Activated naive CD8-positive, alpha-beta T cell (primary cell): ENCODE data around the gene SLC9A9.
A peak's percentile ranks its signal among the peaks of the same experiment; 100 is the strongest.

Experiments used
- H3K27ac Mint-ChIP-seq: one replicate; pipeline ENCODE4 v1.8.0; 2021; ENCODE audit warnings: mixed read lengths
- H3K27me3 Mint-ChIP-seq: one replicate; pipeline ENCODE4 v1.8.0; 2021; ENCODE audit warnings: mixed read lengths
- H3K36me3 Mint-ChIP-seq: one replicate; pipeline ENCODE4 v1.8.0; 2021; ENCODE audit warnings: mixed read lengths
- H3K4me1 Mint-ChIP-seq: one replicate; pipeline ENCODE4 v1.8.0; 2021; ENCODE audit warnings: low read depth, mixed read lengths
- H3K4me3 Mint-ChIP-seq: one replicate; pipeline ENCODE4 v1.8.0; 2021; ENCODE audit warnings: mild to moderate bottlenecking, mixed read lengths
- H3K9me3 Mint-ChIP-seq: one replicate; pipeline ENCODE4 v1.8.0; 2021; ENCODE audit warnings: low read depth, mixed read lengths

The SLC9A9 gene

GRCh38 chr3:143830063-143830462 is 18.2 kb downstream of the SLC9A9 start:
- Mint-ChIP-seq H3K36me3 (peaks cover 10% of the 10 kb centered on the region), H3K27me3 (no peaks in the 10 kb centered on the region), H3K9me3 (peaks cover 3% of the 10 kb centered on the region), H3K27ac (no peak overlapping the region), H3K4me1 (peaks cover 27% of the 10 kb centered on the region), H3K4me3 (no peak overlapping the region)

- peaks cover 29% of the 10 kb centered on the region for H3K4me1 Mint-ChIP-seq
- H3K27ac Mint-ChIP-seq, result no peak overlapping the region
- no peak overlapping the region for H3K4me3 Mint-ChIP-seq
- H3K9me3 Mint-ChIP-seq, result peaks cover 3% of the 10 kb centered on the region
- peaks cover 12% of the 10 kb centered on the region for H3K36me3 Mint-ChIP-seq
- no peaks in the 10 kb centered on the region for H3K27me3 Mint-ChIP-seq
These were observed 20.8 kb downstream of the SLC9A9 start for GRCh38 chr3:143827425-143827824.

- Mint-ChIP-seq H3K27ac (peak overlapping the region; percentile 35), H3K4me3 (no peak overlapping the region), H3K27me3 (no peaks in the 10 kb centered on the region), H3K4me1 (peaks cover 28% of the 10 kb centered on the region), H3K9me3 (peaks cover 3% of the 10 kb centered on the region), H3K36me3 (peaks cover 13% of the 10 kb centered on the region)
These were observed 22.0 kb downstream of the SLC9A9 start for GRCh38 chr3:143826296-143826695.

- Mint-ChIP-seq H3K4me1 (peaks cover 24% of the 10 kb centered on the region), H3K27ac (peak overlapping the region; percentile 75), H3K27me3 (no peaks in the 10 kb centered on the region), H3K4me3 (peak overlapping the region; percentile 8), H3K36me3 (peaks cover 14% of the 10 kb centered on the region), H3K9me3 (peaks cover 3% of the 10 kb centered on the region)
These were observed 22.8 kb downstream of the SLC9A9 start for GRCh38 chr3:143825513-143825912.

GRCh38 chr3:143824735-143825385 is 23.4 kb downstream of the SLC9A9 start:
- peaks cover 24% of the 10 kb centered on the region for H3K4me1 Mint-ChIP-seq

GRCh38 chr3:143822798-143823197 is 25.5 kb downstream of the SLC9A9 start:
- Mint-ChIP-seq H3K27me3 (no peaks in the 10 kb centered on the region), H3K4me1 (peaks cover 24% of the 10 kb centered on the region), H3K27ac (no peak overlapping the region), H3K9me3 (peaks cover 3% of the 10 kb centered on the region), H3K36me3 (peaks cover 14% of the 10 kb centered on the region), H3K4me3 (no peak overlapping the region)

More at GRCh38 chr3:143824735-143825385, 23.4 kb downstream of the SLC9A9 start:
- peak overlapping the region; percentile 25 for H3K27ac Mint-ChIP-seq
- no peaks in the 10 kb centered on the region for H3K27me3 Mint-ChIP-seq
- H3K4me3 Mint-ChIP-seq, result no peak overlapping the region
- H3K36me3 Mint-ChIP-seq, result peaks cover 19% of the 10 kb centered on the region
- peaks cover 3% of the 10 kb centered on the region for H3K9me3 Mint-ChIP-seq

DNA sequence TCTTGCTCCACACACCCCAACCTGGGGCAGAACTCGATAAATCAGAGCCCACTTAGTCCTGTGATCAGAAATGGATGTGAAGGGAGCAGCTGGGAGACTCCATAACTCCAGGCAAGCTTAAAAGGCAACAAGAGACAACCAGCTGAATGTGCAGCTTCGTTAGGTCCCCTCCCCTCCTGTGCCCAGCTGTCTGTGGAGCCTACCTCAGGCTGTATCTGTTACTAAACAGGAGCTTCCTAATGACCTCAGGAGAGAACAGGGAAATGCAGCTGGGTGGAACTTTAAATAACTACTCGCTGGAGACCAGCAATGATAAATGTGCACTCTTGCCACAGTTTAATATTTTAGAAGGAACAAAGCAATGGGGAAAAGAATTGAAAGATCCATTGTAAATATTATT is 25.9 kb downstream of the SLC9A9 start:
- Mint-ChIP-seq H3K4me3 (no peak overlapping the region), H3K36me3 (peaks cover 16% of the 10 kb centered on the region), H3K27me3 (no peaks in the 10 kb centered on the region), H3K4me1 (peaks cover 24% of the 10 kb centered on the region), H3K9me3 (peaks cover 3% of the 10 kb centered on the region), H3K27ac (no peak overlapping the region)

DNA sequence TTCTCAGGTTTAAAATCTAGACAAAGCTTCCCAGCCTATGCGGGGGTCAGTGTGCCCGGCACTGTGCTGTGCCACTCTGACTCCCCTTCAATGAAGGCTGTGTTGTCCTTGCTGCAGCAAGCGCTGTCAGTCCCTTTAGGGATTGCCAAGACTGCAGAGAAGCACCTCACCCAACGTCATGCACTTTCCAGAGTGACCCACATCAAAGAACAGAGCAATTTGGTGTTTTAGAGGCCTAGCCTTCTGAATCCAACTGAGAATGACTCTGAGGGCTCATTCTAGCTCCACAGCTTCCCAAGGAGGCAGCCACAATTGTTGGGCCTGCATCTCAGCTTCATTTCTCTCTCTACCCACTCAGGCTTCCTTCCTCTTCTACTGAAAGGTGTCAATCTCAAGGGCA is 26.4 kb downstream of the SLC9A9 start:
- peaks cover 16% of the 10 kb centered on the region for H3K36me3 Mint-ChIP-seq
- no peaks in the 10 kb centered on the region for H3K27me3 Mint-ChIP-seq
- H3K4me1 Mint-ChIP-seq, result peaks cover 24% of the 10 kb centered on the region
- H3K9me3 Mint-ChIP-seq, result peaks cover 3% of the 10 kb centered on the region
- no peak overlapping the region for H3K27ac Mint-ChIP-seq
- no peak overlapping the region for H3K4me3 Mint-ChIP-seq

DNA sequence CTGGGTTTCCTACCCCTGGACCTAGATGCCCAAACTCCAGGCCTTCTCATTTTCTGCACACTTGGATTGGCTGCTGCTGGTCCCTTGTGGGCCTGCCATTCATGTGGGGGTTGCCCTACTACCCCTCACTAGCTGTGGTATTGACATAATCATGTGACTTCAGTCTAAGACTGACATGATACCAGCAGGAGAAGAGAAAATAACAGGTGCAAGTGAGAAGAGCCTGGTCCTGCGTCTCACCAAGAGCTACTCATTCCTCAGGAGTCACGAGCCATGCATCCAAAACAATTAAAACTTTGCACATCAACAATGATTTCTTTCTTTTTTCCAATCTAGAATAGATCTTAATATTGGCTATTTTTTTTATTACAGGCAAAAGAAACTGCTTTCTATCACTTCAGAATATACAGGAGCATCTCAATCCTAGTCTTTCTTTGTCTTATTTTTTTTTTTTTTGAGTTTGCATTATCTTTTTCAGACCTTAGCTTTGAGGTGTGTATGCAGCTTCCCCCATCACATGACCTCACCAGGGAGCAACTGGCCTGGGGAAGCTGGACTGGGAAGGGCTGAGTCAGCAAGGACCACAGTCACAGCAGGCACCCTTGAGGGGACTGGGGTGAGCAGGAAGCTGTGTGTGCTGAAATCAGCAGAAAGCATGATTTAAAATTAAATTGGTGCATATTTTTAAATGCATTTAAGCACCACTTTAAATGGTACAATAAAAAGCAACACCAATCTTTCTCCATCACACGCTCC is 27.6 kb downstream of the SLC9A9 start:
- peaks cover 18% of the 10 kb centered on the region for H3K36me3 Mint-ChIP-seq
- H3K27me3 Mint-ChIP-seq, result no peaks in the 10 kb centered on the region
- no peaks in the 10 kb centered on the region for H3K9me3 Mint-ChIP-seq
- no peak overlapping the region for H3K4me3 Mint-ChIP-seq
- peaks cover 14% of the 10 kb centered on the region for H3K4me1 Mint-ChIP-seq
- no peak overlapping the region for H3K27ac Mint-ChIP-seq

GRCh38 chr3:143819890-143820289 is 28.4 kb downstream of the SLC9A9 start:
- Mint-ChIP-seq H3K27ac (no peak overlapping the region), H3K36me3 (peaks cover 18% of the 10 kb centered on the region), H3K27me3 (no peaks in the 10 kb centered on the region), H3K4me3 (no peak overlapping the region), H3K4me1 (peaks cover 9% of the 10 kb centered on the region), H3K9me3 (no peaks in the 10 kb centered on the region)

- no peaks in the 10 kb centered on the region for H3K27me3 Mint-ChIP-seq
- H3K4me1 Mint-ChIP-seq, result peaks cover 5% of the 10 kb centered on the region
- no peaks in the 10 kb centered on the region for H3K9me3 Mint-ChIP-seq
- peaks cover 26% of the 10 kb centered on the region for H3K36me3 Mint-ChIP-seq
- H3K4me3 Mint-ChIP-seq, result no peak overlapping the region
- H3K27ac Mint-ChIP-seq, result no peak overlapping the region
These were observed 33.8 kb downstream of the SLC9A9 start for GRCh38 chr3:143814443-143814889.

- H3K27me3 Mint-ChIP-seq, result no peaks in the 10 kb centered on the region
- H3K27ac Mint-ChIP-seq, result no peak overlapping the region
- peaks cover 23% of the 10 kb centered on the region for H3K36me3 Mint-ChIP-seq
- H3K4me1 Mint-ChIP-seq, result peaks cover 5% of the 10 kb centered on the region
- H3K4me3 Mint-ChIP-seq, result no peak overlapping the region
- no peaks in the 10 kb centered on the region for H3K9me3 Mint-ChIP-seq
These were observed 35.8 kb downstream of the SLC9A9 start for GRCh38 chr3:143812481-143812880.

GRCh38 chr3:143811602-143812001 is 36.7 kb downstream of the SLC9A9 start:
- Mint-ChIP-seq H3K4me1 (peaks cover 5% of the 10 kb centered on the region), H3K36me3 (peaks cover 25% of the 10 kb centered on the region), H3K27me3 (no peaks in the 10 kb centered on the region), H3K27ac (no peak overlapping the region), H3K9me3 (no peaks in the 10 kb centered on the region), H3K4me3 (no peak overlapping the region)

DNA sequence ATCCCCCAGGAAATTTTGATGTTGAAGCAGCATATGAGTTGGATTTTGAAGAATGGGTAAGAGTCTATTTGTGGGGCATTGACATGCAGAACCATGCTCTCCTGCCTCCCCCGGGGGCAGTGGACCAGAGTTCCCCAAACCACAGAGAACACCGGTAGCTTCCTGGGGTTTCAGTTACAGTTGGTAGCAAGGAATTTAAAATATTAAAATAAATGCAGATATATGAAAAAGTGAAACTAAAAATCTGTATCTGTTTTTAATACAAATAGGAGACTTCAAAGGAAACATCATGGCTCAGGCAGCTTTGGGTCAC is 37.4 kb downstream of the SLC9A9 start:
- peaks cover 5% of the 10 kb centered on the region for H3K4me1 Mint-ChIP-seq
- H3K4me3 Mint-ChIP-seq, result no peak overlapping the region
- H3K9me3 Mint-ChIP-seq, result no peaks in the 10 kb centered on the region
- H3K27me3 Mint-ChIP-seq, result no peaks in the 10 kb centered on the region
- peaks cover 23% of the 10 kb centered on the region for H3K36me3 Mint-ChIP-seq
- no peak overlapping the region for H3K27ac Mint-ChIP-seq

- no peak overlapping the region for H3K4me3 Mint-ChIP-seq
These were observed 37.9 kb downstream of the SLC9A9 start for GRCh38 chr3:143810166-143810952.

More at GRCh38 chr3:143810166-143810952, 37.9 kb downstream of the SLC9A9 start:
- H3K27ac Mint-ChIP-seq, result no peak overlapping the region
- no peaks in the 10 kb centered on the region for H3K9me3 Mint-ChIP-seq
- peaks cover 23% of the 10 kb centered on the region for H3K36me3 Mint-ChIP-seq
- H3K4me1 Mint-ChIP-seq, result peaks cover 5% of the 10 kb centered on the region
- H3K27me3 Mint-ChIP-seq, result no peaks in the 10 kb centered on the region
